ENCODE measurements around the gene PSMD11.

- no peak for TF ChIP-seq CTCF (IDR thresholded peaks at IDR 0.05)
- no peak for TF ChIP-seq POLR2A (IDR thresholded peaks at IDR 0.05)
These were observed 72.8 kb downstream of the PSMD11 start for GRCh38 chr17:32516940-32517701.

All from uterus (tissue), 2 donors.